ENCODE data around the gene NLRX1.
"Not testable (repeated sequence)": the region's sequence is repeated elsewhere in the genome, so short reads cannot be mapped to it uniquely, and the experiment has no call there.

Gene NLRX1

GRCh38 chr11:119168471-119169281 lies at the start of gene NLRX1:
Gene NLRX1 (plus strand): TSS chr11:119168725. CDS start chr11:119171404, 2,679 bp downstream.
- peak; percentile 87 to 88 for DNase-seq

- no peak for DNase-seq
Measured at GRCh38 chr11:119118946-119119345, 49.6 kb upstream of the NLRX1 start.

- DNase-seq, result no peak
Measured at GRCh38 chr11:119120639-119121007, 47.9 kb upstream of the NLRX1 start.

- peak; percentile 100 for DNase-seq
Measured at GRCh38 chr11:119121008-119121810, 47.3 kb upstream of the NLRX1 start, which contains the start of gene HINFP. Gene HINFP (plus strand): TSS chr11:119121580. CDS start chr11:119126945, 5,365 bp downstream.

GRCh38 chr11:119121811-119122124 lies 46.8 kb upstream of the NLRX1 start:
- DNase-seq, result no peak

- DNase-seq, result no peak
Measured at GRCh38 chr11:119125821-119126220, 42.7 kb upstream of the NLRX1 start.

GRCh38 chr11:119126675-119127268 lies 41.8 kb upstream of the NLRX1 start:
- no peak for DNase-seq

GRCh38 chr11:119130662-119131061 lies 37.9 kb upstream of the NLRX1 start:
- DNase-seq, result no peak

GRCh38 chr11:119134389-119134978 lies 34.0 kb upstream of the NLRX1 start:
- no peak for DNase-seq

GRCh38 chr11:119139276-119139675 lies 29.2 kb upstream of the NLRX1 start:
- DNase-seq, result not testable (repeated sequence)

GRCh38 chr11:119144825-119145486 lies 23.6 kb upstream of the NLRX1 start:
- DNase-seq, result peak in 1 of 2 donors; percentile 28

GRCh38 chr11:119145551-119145950 lies 23.0 kb upstream of the NLRX1 start:
- no peak for DNase-seq

GRCh38 chr11:119147604-119148333 lies 20.8 kb upstream of the NLRX1 start:
- no peak for DNase-seq

- no peak for DNase-seq
Measured at GRCh38 chr11:119148720-119149017, 19.9 kb upstream of the NLRX1 start.

- DNase-seq, result peak; percentile 28 to 45
Measured at GRCh38 chr11:119149018-119149785, 19.3 kb upstream of the NLRX1 start, which contains the start of gene ABCG4. Gene ABCG4 (plus strand): TSS chr11:119149052. CDS start chr11:119149966, 914 bp downstream.

GRCh38 chr11:119149786-119150275 lies 18.7 kb upstream of the NLRX1 start:
- DNase-seq, result no peak

GRCh38 chr11:119152043-119152442 lies 16.5 kb upstream of the NLRX1 start:
- DNase-seq, result no peak

- DNase-seq, result no peak
Measured at GRCh38 chr11:119152604-119153003, 15.9 kb upstream of the NLRX1 start.

- DNase-seq, result no peak
Measured at GRCh38 chr11:119153049-119153818, 15.3 kb upstream of the NLRX1 start.

GRCh38 chr11:119154178-119154577 lies 14.3 kb upstream of the NLRX1 start:
- DNase-seq, result no peak

Measured in stimulated activated CD4-positive, alpha-beta T cell treated with anti-CD3 and anti-CD28 coated beads, Interleukin-2, amount 100 ng/mL, for 24 hours (primary cell).